DND-41 (cell line): Measurements from ENCODE around the gene GCDH.

Experiments used
- ATAC-seq: fragments of 200-7000 bp; cut with Tn5 transposase; 3 replicates; pipeline ENCODE4 v1.9.1; 2021; ENCODE audit warnings: low read depth; ENCODE audit not compliant: insufficient read depth
- DNase-seq: peaks from one replicate; pipeline ENCODE4 v3.0.0-alpha.2; 2020
- H2AFZ ChIP-seq: 2 replicates; pipeline ENCODE4 v1.6.0; 2012; ENCODE audit warnings: low read depth, low read length
- H3K27ac ChIP-seq: 2 replicates; pipeline ENCODE4 v1.5.1; 2012; ENCODE audit warnings: low read length, inconsistent platforms
- H3K27me3 ChIP-seq: fragments of 200-600 bp; sonication (generic); 2 replicates; pipeline ENCODE4 v1.6.0; 2012; ENCODE audit warnings: low read length, mild to moderate bottlenecking, inconsistent platforms; ENCODE audit not compliant: insufficient read depth, poor library complexity
- H3K36me3 ChIP-seq: 2 replicates; pipeline ENCODE4 v1.5.1; 2012; ENCODE audit warnings: low read length, inconsistent platforms; ENCODE audit not compliant: insufficient read depth
- H3K4me1 ChIP-seq: 2 replicates; pipeline ENCODE4 v1.5.1; 2012; ENCODE audit warnings: mild to moderate bottlenecking, low read length; ENCODE audit not compliant: insufficient read depth
- H3K4me2 ChIP-seq: 2 replicates; pipeline ENCODE4 v1.6.0; 2012; ENCODE audit warnings: mild to moderate bottlenecking, moderate library complexity, low read length, inconsistent platforms; ENCODE audit not compliant: insufficient read depth
- H3K4me3 ChIP-seq, 2 experiments: fragments of 200-600 bp in 1 of 2; shearing (Covaris generic) in 1 of 2; 2 replicates each; pipeline ENCODE4 v1.5.1; 2012 to 2016; ENCODE audit warnings: inconsistent platforms in 2 of 2, low read length in 2 of 2, mild to moderate bottlenecking in 2 of 2, low read depth in 1 of 2, moderate library complexity in 1 of 2
- H3K79me2 ChIP-seq: 2 replicates; pipeline ENCODE4 v1.6.0; 2012; ENCODE audit warnings: low read length, inconsistent platforms; ENCODE audit not compliant: insufficient read depth
- H3K9ac ChIP-seq: 2 replicates; pipeline ENCODE4 v1.6.0; 2012; ENCODE audit warnings: low read depth, mild to moderate bottlenecking, inconsistent platforms, low read length, moderate library complexity
- H3K9me3 ChIP-seq: 2 replicates; pipeline ENCODE4 v1.5.1; 2012; ENCODE audit warnings: low read length, moderate library complexity, mild to moderate bottlenecking, inconsistent platforms; ENCODE audit not compliant: insufficient read depth, severe bottlenecking
- H4K20me1 ChIP-seq: 2 replicates; pipeline ENCODE4 v1.6.0; 2012; ENCODE audit warnings: low read length; ENCODE audit not compliant: insufficient read depth
- EZH2 ChIP-seq: IDR thresholded peaks from 3 replicates; pipeline ENCODE4 v1.6.1; 2012; ENCODE audit warnings: borderline replicate concordance, low read depth, mild to moderate bottlenecking, moderate library complexity, low read length, inconsistent platforms; ENCODE audit not compliant: severe bottlenecking
- TF ChIP-seq, protein P1 (sequence below): IDR thresholded peaks from 2 replicates; pipeline ENCODE4 v1.5.1; 2012; ENCODE audit warnings: borderline replicate concordance, low read length, moderate library complexity, mild to moderate bottlenecking; ENCODE audit not compliant: poor library complexity, severe bottlenecking; ENCODE audit errors: extremely low read depth

Gene GCDH

GRCh38 chr19:12858041-12858928, 32.7 kb upstream of the GCDH start:
- Histone ChIP-seq H3K9me3 (no peaks in the 10 kb centered on the region), H3K36me3 (peaks cover 16% of the 10 kb centered on the region), H4K20me1 (no peaks in the 10 kb centered on the region), H3K4me2 (no peak overlapping the region), H2AFZ (no peak overlapping the region), H3K79me2 (no peaks in the 10 kb centered on the region), H3K4me1 (no peaks in the 10 kb centered on the region), H3K27ac (no peak overlapping the region), H3K9ac (no peak overlapping the region), H3K27me3 (no peaks in the 10 kb centered on the region), H3K4me3 (no peak overlapping the region)
- no peak for DNase-seq
- TF ChIP-seq EZH2, result no peak
- TF ChIP-seq, protein P1, sequence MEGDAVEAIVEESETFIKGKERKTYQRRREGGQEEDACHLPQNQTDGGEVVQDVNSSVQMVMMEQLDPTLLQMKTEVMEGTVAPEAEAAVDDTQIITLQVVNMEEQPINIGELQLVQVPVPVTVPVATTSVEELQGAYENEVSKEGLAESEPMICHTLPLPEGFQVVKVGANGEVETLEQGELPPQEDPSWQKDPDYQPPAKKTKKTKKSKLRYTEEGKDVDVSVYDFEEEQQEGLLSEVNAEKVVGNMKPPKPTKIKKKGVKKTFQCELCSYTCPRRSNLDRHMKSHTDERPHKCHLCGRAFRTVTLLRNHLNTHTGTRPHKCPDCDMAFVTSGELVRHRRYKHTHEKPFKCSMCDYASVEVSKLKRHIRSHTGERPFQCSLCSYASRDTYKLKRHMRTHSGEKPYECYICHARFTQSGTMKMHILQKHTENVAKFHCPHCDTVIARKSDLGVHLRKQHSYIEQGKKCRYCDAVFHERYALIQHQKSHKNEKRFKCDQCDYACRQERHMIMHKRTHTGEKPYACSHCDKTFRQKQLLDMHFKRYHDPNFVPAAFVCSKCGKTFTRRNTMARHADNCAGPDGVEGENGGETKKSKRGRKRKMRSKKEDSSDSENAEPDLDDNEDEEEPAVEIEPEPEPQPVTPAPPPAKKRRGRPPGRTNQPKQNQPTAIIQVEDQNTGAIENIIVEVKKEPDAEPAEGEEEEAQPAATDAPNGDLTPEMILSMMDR, result no peak
- no peak for ATAC-seq

GRCh38 chr19:12859546-12859945, 31.4 kb upstream of the GCDH start:
- no peak overlapping the region for H3K27ac ChIP-seq
- peaks cover 12% of the 10 kb centered on the region for H3K36me3 ChIP-seq
- no peaks in the 10 kb centered on the region for H3K79me2 ChIP-seq
- DNase-seq (no peak), ATAC-seq (no peak)
- no peaks in the 10 kb centered on the region for H3K4me1 ChIP-seq
- H3K27me3 ChIP-seq, result no peaks in the 10 kb centered on the region
- H3K4me2 ChIP-seq, result no peak overlapping the region
- TF ChIP-seq, protein P1, result no peak
- no peak for TF ChIP-seq EZH2
- no peak overlapping the region for H3K4me3 ChIP-seq
- no peak overlapping the region for H3K9ac ChIP-seq
- H2AFZ ChIP-seq, result no peak overlapping the region
- no peaks in the 10 kb centered on the region for H3K9me3 ChIP-seq
- no peaks in the 10 kb centered on the region for H4K20me1 ChIP-seq

DNA sequence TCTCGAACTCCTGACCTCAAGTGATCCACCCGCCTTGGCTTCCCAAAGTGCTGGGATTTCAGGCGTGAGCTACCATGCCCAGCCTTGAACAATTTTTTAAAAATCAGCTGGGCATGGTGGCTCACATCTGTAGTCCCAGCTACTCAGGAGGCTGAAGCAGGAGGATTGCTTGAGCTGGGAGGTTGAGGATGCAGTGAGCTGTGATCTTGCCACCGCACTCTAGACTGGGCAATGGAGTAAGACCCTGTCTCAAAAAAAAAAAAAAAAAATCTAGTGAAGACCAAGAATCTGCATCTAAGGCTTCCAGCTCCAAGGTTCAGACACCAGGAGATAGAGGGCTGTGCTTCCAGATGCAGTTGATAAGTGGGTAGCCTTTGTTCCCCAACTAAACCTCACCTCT, 26.8 kb upstream of the GCDH start:
- H3K4me2 ChIP-seq, result no peak overlapping the region
- TF ChIP-seq, protein P1, result no peak
- no peak for TF ChIP-seq EZH2
- peaks cover 6% of the 10 kb centered on the region for H3K36me3 ChIP-seq
- H3K4me1 ChIP-seq, result peaks cover 14% of the 10 kb centered on the region
- DNase-seq (no peak), ATAC-seq (no peak)
- no peak overlapping the region for H2AFZ ChIP-seq
- H3K27me3 ChIP-seq, result no peaks in the 10 kb centered on the region
- H3K9me3 ChIP-seq, result no peaks in the 10 kb centered on the region
- H3K4me3 ChIP-seq, result no peak overlapping the region
- no peaks in the 10 kb centered on the region for H4K20me1 ChIP-seq
- no peaks in the 10 kb centered on the region for H3K79me2 ChIP-seq
- no peak overlapping the region for H3K27ac ChIP-seq
- H3K9ac ChIP-seq, result no peak overlapping the region
